Measurements from ENCODE around the gene CAMK1.

Gene CAMK1

GRCh38 chr3:9810433-9810770 is 40.7 kb upstream of the CAMK1 start:
- DNase-seq (ENCODE audit: insufficient read length, low spot score): no peak
- FAIRE-seq: no peak
- TF ChIP-seq CTCF (IDR thresholded peaks at IDR 0.05; ENCODE audit: insufficient read depth, missing control alignments): no peak

- TF ChIP-seq CTCF (IDR thresholded peaks at IDR 0.05; ENCODE audit: insufficient read depth, missing control alignments): no peak
- DNase-seq (ENCODE audit: insufficient read length, low spot score): peak; percentile 68
- FAIRE-seq: no peak
Observed at GRCh38 chr3:9809615-9810432, 40.1 kb upstream of the CAMK1 start, which contains the start of gene TTLL3. TSS of gene TTLL3 (plus strand) at chr3:9810262. CDS start at chr3:9810662, 400 bp downstream.

- no peak for TF ChIP-seq CTCF (IDR thresholded peaks at IDR 0.05; ENCODE audit: insufficient read depth, missing control alignments)
- FAIRE-seq: no peak
- DNase-seq (ENCODE audit: insufficient read length, low spot score): no peak
Observed at GRCh38 chr3:9809239-9809614, 39.5 kb upstream of the CAMK1 start.

GRCh38 chr3:9808345-9809037 is 38.7 kb upstream of the CAMK1 start:
- FAIRE-seq: no peak
- TF ChIP-seq CTCF (IDR thresholded peaks at IDR 0.05; ENCODE audit: insufficient read depth, missing control alignments): peak; percentile 8
- DNase-seq (ENCODE audit: insufficient read length, low spot score): no peak

GRCh38 chr3:9807981-9808344 is 38.2 kb upstream of the CAMK1 start:
- DNase-seq (ENCODE audit: insufficient read length, low spot score) (no peak), FAIRE-seq (no peak)
- no peak for TF ChIP-seq CTCF (IDR thresholded peaks at IDR 0.05; ENCODE audit: insufficient read depth, missing control alignments)

- no peak for FAIRE-seq
- TF ChIP-seq CTCF (IDR thresholded peaks at IDR 0.05; ENCODE audit: insufficient read depth, missing control alignments): no peak
- DNase-seq (ENCODE audit: insufficient read length, low spot score): no peak
Observed at GRCh38 chr3:9806688-9807589, 37.2 kb upstream of the CAMK1 start.

Measured in D721Med (cell line).